DND-41 (cell line): ENCODE data around the gene ZNF333.

Source experiments
- CTCF ChIP-seq: IDR thresholded peaks from 2 replicates; pipeline ENCODE4 v1.5.1; 2012; ENCODE audit warnings: borderline replicate concordance, low read length, moderate library complexity, mild to moderate bottlenecking; ENCODE audit not compliant: poor library complexity, severe bottlenecking; ENCODE audit errors: extremely low read depth
- EZH2 ChIP-seq: IDR thresholded peaks from 3 replicates; pipeline ENCODE4 v1.6.1; 2012; ENCODE audit warnings: borderline replicate concordance, low read depth, mild to moderate bottlenecking, moderate library complexity, low read length, inconsistent platforms; ENCODE audit not compliant: severe bottlenecking

DNA sequence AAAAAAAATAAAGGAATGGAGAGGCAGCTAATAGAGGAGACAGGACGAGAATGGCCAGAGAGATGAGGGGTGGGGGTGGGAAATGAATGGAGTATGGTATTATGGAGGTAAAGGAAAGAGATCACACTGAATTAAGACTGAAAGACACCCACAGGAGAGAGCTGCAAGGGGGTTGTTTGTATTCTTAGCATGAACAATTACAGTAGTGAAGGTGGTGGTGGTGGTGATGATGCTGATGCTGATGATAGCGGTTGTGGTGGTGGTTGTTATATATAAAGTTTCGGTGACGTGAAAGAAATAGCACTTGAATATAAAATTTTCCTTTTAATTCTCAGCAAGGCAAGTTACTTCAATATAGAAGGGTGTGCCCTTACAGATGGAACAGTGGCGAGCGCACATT is 12.4 kb upstream of the ZNF333 start:
- no peak for TF ChIP-seq CTCF
- no peak for TF ChIP-seq EZH2
